Ascending aorta (tissue), 2 donors: Measurements from ENCODE around the gene GDF10. TPM values are rescaled to one million over a fixed set of nuclear protein-coding genes. Genes with fewer than 3 reads are reported as not detected.
A peak's percentile ranks its signal among the peaks of the same experiment; 100 is the strongest.

Experiments
- DNase-seq, 2 donors: peaks; one replicate each; pipeline ENCODE4 v3.0.0-alpha.2; 2019; ENCODE audit warnings: low spot score in 2 of 2
- H3K27ac ChIP-seq, 2 donors: fragments of 200-600 bp; sonication (generic); one replicate each; pipeline ENCODE4 v1.5.1; 2016 to 2017; ENCODE audit warnings: mild to moderate bottlenecking in 1 of 2
- H3K27me3 ChIP-seq: fragments of 200-600 bp; sonication (generic); one replicate; pipeline ENCODE4 v1.5.1; 2017
- H3K36me3 ChIP-seq, 2 donors: fragments of 200-600 bp; sonication (generic); one replicate each; pipeline ENCODE4 v1.5.1; 2016
- H3K4me1 ChIP-seq, 2 donors: fragments of 200-600 bp; sonication (generic); one replicate each; pipeline ENCODE4 v1.5.1; 2016 to 2017; ENCODE audit warnings: mild to moderate bottlenecking in 1 of 2
- H3K4me3 ChIP-seq, 2 donors: fragments of 200-600 bp; sonication (generic); one replicate each; pipeline ENCODE4 v1.5.1; 2016 to 2017; ENCODE audit warnings: mild to moderate bottlenecking in 1 of 2
- H3K9me3 ChIP-seq, 2 donors: fragments of 200-600 bp; sonication (generic); one replicate each; pipeline ENCODE4 v1.5.1; 2016
- intact Hi-C: fragments of 100-400 bp; cut with DNase I; formaldehyde crosslinking; loops from one replicate; pipeline ENCODE4 v1.15.1; 2023
- total RNA-seq: library from RNA; depleted of rRNA; stranded (reverse); fragments of >200 nt; gene quantifications from one replicate; pipeline ENCODE4 v1.1.0, GENCODE V29; 2016
- TF ChIP-seq, protein P1 (sequence below), 3 experiments: fragments of 200-600 bp in 2 of 3; fragments of 450-650 bp in 1 of 3; sonication (generic) in 2 of 3; IDR thresholded peaks; one replicate each; pipeline ENCODE4 v1.5.1; 2016 to 2019; ENCODE audit warnings: antibody characterized with exemption in 3 of 3, mild to moderate bottlenecking in 1 of 3, moderate library complexity in 1 of 3

Gene GDF10
- total RNA-seq, 1 donor from 2014 or later, result 1.2 TPM

DNA sequence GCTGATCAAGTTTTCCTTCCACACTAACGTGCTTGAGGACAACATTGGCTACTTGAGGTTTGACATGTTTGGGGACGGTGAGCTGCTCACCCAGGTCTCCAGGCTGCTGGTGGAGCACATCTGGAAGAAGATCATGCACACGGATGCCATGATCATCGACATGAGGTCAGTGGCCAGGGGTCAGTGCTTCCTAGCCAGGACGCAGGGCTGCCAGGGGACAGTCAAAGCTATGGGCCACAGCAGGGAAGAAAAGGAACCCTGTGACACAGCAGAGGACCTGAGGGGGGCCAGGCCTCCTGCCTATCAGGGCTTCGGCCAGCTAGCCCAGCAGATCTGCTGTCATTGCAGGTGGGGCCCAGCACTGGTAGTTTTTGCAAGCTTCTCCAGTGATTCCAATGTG is 53.4 kb downstream of the GDF10 start:
- Histone ChIP-seq H3K4me1 (no peaks in the 10 kb centered on the region), H3K27me3 (no peaks in the 10 kb centered on the region), H3K4me3 (no peak overlapping the region), H3K9me3 (no peaks in the 10 kb centered on the region), H3K36me3 (no peaks in the 10 kb centered on the region), H3K27ac (no peak overlapping the region)
- DNase-seq, result no peak
- intact Hi-C loops, result no loop called here
- TF ChIP-seq, protein P1, sequence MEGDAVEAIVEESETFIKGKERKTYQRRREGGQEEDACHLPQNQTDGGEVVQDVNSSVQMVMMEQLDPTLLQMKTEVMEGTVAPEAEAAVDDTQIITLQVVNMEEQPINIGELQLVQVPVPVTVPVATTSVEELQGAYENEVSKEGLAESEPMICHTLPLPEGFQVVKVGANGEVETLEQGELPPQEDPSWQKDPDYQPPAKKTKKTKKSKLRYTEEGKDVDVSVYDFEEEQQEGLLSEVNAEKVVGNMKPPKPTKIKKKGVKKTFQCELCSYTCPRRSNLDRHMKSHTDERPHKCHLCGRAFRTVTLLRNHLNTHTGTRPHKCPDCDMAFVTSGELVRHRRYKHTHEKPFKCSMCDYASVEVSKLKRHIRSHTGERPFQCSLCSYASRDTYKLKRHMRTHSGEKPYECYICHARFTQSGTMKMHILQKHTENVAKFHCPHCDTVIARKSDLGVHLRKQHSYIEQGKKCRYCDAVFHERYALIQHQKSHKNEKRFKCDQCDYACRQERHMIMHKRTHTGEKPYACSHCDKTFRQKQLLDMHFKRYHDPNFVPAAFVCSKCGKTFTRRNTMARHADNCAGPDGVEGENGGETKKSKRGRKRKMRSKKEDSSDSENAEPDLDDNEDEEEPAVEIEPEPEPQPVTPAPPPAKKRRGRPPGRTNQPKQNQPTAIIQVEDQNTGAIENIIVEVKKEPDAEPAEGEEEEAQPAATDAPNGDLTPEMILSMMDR (IDR thresholded peaks at IDR 0.05), result no peak

DNA sequence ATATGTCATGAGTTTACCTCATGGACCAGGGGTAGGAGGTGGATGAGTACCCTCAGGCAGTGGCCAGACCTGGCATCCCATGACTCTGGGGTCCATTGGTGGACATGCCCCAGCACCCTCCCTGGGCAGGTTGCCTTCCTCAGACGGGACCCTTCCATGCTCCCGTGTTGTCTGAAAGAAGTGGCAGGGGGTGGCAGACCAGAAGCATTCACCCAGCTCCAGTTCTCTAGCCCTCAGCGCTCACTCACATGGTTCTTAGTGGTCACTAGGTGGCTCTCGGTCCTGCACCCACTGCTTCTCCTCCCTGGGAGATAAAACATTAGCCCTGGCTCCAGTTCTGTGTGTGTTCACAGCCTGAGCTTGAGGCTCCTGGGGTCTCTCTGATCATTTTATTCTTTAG is 54.2 kb downstream of the GDF10 start:
- H3K27me3 ChIP-seq, result no peaks in the 10 kb centered on the region
- no peaks in the 10 kb centered on the region for H3K9me3 ChIP-seq
- no peak overlapping the region for H3K27ac ChIP-seq
- TF ChIP-seq, protein P1 (IDR thresholded peaks at IDR 0.05), result no peak
- no peaks in the 10 kb centered on the region for H3K4me1 ChIP-seq
- DNase-seq, result no peak
- H3K4me3 ChIP-seq, result no peak overlapping the region
- intact Hi-C loops, result no loop called here
- H3K36me3 ChIP-seq, result no peaks in the 10 kb centered on the region

DNA sequence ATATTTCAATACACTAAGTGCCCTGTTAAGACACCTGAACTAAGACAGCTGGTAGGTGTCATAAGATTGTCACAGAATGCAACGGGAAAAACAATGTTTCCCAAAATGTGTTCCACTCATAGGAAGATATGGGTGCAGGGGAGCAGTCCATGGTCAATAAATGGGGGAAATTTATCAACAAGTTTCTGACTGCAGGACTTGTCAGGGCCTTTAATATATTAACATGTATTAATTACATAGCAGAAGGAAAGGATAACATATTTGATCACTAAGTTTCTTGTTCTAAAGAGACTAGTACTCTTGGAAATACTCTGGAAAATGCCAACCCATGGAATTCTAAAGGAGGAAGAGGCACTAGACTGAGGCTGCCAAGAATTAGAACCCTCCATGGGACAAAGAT is 54.9 kb downstream of the GDF10 start:
- TF ChIP-seq, protein P1 (IDR thresholded peaks at IDR 0.05), result no peak
- intact Hi-C loops, result no loop called here
- no peak overlapping the region for H3K4me3 ChIP-seq
- no peaks in the 10 kb centered on the region for H3K4me1 ChIP-seq
- no peak overlapping the region for H3K27ac ChIP-seq
- H3K36me3 ChIP-seq, result no peaks in the 10 kb centered on the region
- DNase-seq, result no peak
- no peaks in the 10 kb centered on the region for H3K9me3 ChIP-seq
- no peaks in the 10 kb centered on the region for H3K27me3 ChIP-seq

DNA sequence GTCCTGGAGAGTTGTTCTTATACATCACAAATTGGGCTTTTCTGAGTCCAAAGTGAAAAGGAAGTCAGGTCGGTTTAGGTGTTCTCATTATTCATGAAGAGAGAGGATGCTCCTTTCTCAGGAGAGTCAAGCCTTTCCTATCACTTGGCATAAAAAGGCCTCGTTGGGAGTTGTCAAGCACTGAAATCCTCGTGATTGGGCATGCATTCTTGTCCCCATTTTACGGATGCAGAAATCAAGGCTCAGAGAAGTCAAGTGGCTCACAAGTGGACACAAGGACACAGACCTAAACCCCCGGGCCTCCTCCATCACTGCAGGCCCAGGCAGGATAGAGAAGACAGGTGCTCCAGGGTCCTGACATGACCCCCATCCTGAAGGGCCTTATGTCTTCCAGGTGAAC is 56.7 kb downstream of the GDF10 start:
- Histone ChIP-seq H3K27me3 (no peaks in the 10 kb centered on the region), H3K4me3 (no peak overlapping the region), H3K4me1 (no peaks in the 10 kb centered on the region), H3K36me3 (no peaks in the 10 kb centered on the region), H3K27ac (no peak overlapping the region), H3K9me3 (no peaks in the 10 kb centered on the region)
- no peak for DNase-seq
- TF ChIP-seq, protein P1 (IDR thresholded peaks at IDR 0.05), result no peak
- intact Hi-C loops, result no loop called here

DNA sequence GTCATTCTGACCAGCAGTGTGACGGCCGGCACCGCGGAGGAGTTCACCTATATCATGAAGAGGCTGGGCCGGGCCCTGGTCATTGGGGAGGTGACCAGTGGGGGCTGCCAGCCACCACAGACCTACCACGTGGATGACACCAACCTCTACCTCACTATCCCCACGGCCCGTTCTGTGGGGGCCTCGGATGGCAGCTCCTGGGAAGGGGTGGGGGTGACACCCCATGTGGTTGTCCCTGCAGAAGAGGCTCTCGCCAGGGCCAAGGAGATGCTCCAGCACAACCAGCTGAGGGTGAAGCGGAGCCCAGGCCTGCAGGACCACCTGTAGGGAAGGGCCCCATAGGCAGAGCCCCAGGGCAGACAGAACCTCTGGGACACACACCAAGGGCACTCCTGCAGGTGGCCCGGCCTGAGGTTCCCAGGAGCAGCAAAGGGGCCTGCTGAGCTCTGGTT is 57.2 kb downstream of the GDF10 start:
- Histone ChIP-seq H3K4me3 (no peak overlapping the region), H3K9me3 (no peaks in the 10 kb centered on the region), H3K27ac (no peak overlapping the region), H3K4me1 (no peaks in the 10 kb centered on the region), H3K36me3 (no peaks in the 10 kb centered on the region), H3K27me3 (no peaks in the 10 kb centered on the region)
- TF ChIP-seq, protein P1 (IDR thresholded peaks at IDR 0.05), result no peak
- intact Hi-C loops, result no loop called here
- no peak for DNase-seq

DNA sequence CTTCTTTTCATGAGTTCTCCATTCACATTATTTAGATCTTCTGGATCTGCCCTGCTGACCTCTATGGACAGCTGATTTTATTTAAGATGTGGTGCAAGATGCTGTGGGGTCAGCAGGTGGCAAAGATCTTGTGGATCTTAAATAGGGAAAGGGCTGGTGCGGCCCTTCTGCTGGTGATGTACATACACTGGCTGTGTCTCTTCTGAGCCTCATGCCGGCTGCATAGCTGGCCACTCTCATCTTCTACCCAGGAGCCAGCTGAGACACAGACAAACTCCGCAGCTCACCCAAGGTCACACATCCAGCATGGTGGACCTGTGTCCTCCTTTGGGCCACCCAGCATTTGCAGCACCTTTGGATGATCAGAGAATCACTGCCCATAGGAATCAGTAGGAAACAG is 57.9 kb downstream of the GDF10 start:
- TF ChIP-seq, protein P1 (IDR thresholded peaks at IDR 0.05), result no peak
- H3K27ac ChIP-seq, result no peak overlapping the region
- intact Hi-C loops, result no loop called here
- DNase-seq, result peak in 1 of 2 donors; percentile 39
- no peaks in the 10 kb centered on the region for H3K27me3 ChIP-seq
- H3K4me1 ChIP-seq, result no peaks in the 10 kb centered on the region
- H3K36me3 ChIP-seq, result no peaks in the 10 kb centered on the region
- no peaks in the 10 kb centered on the region for H3K9me3 ChIP-seq
- no peak overlapping the region for H3K4me3 ChIP-seq
